ENCODE results near the gene TSFM.
"Not testable (repeated sequence)": the region's sequence is repeated elsewhere in the genome, so short reads cannot be mapped to it uniquely, and the experiment has no call there.

Gene TSFM

GRCh38 chr12:57803319-57803893 is 20.8 kb downstream of the TSFM start:
- DNase-seq, result peak in 35 of 42 donors; percentile 19 to 77 (median 49)
- intact Hi-C loops (cut with DNase I), result no loop called here

GRCh38 chr12:57806677-57807076 is 24.1 kb downstream of the TSFM start:
- no peak for DNase-seq
- intact Hi-C loops (cut with DNase I), result no loop called here

DNA sequence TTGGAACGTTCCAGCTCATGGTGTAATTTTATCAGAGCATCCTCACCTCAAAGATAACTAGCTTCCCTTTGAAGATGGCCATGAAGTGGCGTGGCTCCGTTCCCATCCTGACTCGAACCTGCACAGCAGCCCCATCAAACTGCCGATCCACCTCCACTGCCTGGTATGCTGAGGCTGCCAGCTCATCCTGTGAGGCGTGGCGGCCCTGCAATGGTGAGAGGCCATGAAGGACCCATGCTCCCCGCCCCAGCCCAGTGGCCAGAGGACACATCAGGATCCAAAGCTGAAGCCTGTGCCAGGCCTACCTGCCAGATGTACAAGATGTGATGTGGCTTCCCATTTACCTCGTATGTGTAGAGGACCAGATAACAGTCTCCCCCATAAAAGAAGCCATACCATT is 24.7 kb downstream of the TSFM start:
- intact Hi-C loops (cut with DNase I), result no loop called here
- DNase-seq, result no peak

GRCh38 chr12:57808351-57808750 is 25.8 kb downstream of the TSFM start:
- intact Hi-C loops (cut with DNase I), result no loop called here
- no peak for DNase-seq

DNA sequence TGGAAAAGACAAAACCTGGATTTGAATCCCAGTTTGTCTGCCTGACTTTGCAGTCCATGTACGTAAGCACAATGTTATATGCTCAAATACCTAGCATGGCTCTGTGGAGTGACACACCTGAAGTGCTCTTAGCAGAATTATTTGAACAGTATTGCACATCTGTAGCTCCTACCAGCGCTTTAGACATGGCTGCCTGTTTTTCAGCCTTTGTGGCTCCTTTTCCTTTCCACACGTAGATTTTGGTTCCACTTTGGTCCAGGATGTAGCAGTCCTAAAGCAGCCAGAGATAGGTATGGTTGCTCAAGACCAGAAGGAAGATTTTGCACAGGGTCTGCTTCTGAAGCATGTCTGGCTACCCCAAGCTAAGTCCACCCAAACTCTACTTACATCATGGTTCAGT is 26.8 kb downstream of the TSFM start:
- intact Hi-C loops (cut with DNase I), result no loop called here
- DNase-seq, result no peak

GRCh38 chr12:57810450-57810849 is 27.9 kb downstream of the TSFM start:
- DNase-seq, result peak in 1 of 42 donors; percentile 38
- intact Hi-C loops (cut with DNase I), result no loop called here

DNA sequence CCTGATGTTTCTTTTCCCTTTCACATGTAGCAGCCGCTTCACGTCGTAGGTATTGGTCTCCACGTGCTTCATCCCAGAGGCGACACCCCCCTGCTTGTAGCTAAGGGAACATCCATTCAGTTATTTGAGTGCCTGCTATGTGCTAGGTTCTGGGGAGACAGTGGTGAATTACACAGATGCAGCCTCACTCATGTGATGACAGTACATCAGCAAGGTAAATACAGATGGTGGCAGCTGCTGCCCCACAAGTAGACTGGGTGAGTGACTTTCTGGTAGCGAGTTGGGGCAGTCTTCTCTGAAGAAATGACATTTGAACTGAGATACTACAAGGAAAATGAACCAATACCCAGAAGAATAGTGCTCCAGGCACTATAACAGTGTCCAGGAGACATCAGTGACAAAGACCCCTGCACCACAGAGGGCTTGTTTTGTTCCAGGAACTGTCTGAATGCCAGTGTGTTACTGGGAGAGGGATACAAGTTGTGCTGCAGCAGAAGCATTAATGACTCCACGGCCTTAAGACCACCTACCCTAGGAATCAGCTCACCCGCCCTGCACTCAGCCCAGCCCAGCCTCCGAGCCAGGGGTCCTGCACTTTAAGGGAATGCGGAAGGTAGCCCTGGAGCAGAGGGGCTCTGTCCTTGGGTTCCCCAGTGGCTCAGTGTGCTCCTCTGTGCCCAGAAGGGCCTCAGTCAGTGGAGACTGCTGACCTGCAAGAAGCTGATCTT is 28.6 kb downstream of the TSFM start:
- peak in 2 of 42 donors; percentile 4 to 32 for DNase-seq
- intact Hi-C loops (cut with DNase I), result no loop called here

GRCh38 chr12:57813111-57813970 is 30.8 kb downstream of the TSFM start:
- DNase-seq, result no peak

DNA sequence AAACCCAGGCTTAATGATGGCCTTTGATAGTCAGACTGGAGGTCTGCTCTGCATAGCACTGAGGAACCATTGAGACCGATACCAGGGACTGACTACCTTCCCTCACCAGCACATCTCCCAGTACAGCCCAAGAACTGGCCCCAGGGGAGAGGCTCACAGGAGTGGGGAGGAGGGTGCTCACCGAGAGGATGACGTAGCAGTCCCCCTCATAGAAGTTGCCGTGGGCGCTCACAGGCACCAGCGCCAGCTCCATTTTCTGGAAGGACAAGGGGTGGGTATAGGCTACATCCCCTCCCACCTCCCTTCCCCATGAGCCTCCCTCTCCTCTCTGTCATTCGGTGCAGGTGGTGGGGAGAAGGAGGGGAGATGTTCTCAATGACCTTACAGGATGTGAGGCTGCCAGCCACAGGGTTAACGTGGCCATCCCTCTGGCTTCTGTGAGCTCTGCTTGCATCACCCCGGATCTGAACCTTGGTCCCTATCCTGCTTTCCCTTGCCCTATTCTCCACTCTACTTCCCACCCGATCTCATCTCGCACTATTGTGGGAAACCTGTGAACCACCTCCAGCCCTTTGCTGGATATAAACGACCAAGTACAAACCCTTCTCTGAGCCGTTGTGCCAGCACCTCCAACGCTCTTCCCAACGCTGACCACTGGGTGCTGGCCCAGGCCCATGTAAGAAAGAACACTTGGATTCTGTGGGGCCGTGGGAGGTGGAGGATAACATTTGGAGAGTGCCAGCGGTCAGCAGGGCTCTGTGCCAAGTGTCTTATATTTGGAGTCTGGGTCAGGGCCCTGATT is 31.6 kb downstream of the TSFM start:
- intact Hi-C loops (cut with DNase I), result no loop called here
- no peak for DNase-seq

More at GRCh38 chr12:57813111-57813970, 30.8 kb downstream of the TSFM start:
- intact Hi-C loops (cut with DNase I), result no loop called here

DNA sequence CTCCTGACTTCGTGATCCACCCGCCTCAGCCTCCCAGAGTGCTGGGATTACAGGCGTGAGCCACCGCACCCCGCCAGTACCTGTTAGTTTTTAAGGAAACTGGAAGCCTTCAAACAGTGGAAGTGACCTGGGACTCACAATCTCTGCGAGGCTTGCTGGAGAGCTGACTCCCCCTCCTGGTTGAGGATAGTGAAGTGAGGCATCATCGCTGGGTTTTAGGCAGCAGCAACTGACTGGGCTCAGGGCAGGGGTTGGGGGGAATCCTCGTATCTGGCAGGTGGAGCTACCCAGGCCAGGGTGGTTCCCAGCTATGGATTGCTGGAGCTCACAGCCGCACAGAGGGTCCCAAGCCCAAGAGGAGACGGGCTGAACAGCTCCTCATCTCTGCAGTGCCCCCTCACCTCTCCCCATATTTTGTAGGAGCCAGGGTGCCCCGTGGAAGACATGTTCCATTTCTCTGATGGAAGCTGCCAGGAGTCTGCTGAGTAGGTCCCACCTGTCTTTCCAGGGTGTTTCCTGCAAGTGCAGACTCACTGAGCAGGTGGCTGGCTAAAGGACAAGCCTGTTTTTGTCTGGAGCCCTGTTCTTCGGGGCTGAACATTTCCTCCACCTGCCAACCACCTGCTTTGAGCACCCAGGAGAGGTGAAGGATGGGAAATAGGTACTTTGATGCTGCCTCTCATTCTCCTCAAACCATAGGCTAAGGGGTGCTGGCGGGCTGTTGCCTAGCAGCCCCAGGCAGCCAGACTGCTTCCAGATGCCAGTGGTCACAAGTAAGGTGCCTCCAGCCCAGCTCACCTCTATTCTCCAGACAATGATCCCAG is 32.8 kb downstream of the TSFM start:
- intact Hi-C loops (cut with DNase I), result no loop called here
- no peak for DNase-seq

- DNase-seq, result no peak
- intact Hi-C loops (cut with DNase I), result no loop called here
Measured at GRCh38 chr12:57816001-57816854, 33.6 kb downstream of the TSFM start.

DNA sequence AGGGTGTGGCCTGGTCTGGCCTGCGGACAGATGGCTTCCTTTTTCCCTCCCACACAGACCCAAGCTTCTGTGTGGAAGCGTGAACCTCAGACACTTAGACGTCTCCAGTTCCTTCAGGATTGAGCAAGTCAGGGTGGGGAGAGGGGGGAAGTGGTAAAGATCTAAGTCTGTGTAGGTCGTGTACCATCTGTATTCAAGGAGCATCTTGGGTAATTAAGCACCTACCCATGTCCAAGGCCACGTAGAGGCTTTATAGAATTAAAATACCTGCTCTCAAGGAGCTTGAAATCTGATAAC is 34.2 kb downstream of the TSFM start:
- DNase-seq, result no peak

DNA sequence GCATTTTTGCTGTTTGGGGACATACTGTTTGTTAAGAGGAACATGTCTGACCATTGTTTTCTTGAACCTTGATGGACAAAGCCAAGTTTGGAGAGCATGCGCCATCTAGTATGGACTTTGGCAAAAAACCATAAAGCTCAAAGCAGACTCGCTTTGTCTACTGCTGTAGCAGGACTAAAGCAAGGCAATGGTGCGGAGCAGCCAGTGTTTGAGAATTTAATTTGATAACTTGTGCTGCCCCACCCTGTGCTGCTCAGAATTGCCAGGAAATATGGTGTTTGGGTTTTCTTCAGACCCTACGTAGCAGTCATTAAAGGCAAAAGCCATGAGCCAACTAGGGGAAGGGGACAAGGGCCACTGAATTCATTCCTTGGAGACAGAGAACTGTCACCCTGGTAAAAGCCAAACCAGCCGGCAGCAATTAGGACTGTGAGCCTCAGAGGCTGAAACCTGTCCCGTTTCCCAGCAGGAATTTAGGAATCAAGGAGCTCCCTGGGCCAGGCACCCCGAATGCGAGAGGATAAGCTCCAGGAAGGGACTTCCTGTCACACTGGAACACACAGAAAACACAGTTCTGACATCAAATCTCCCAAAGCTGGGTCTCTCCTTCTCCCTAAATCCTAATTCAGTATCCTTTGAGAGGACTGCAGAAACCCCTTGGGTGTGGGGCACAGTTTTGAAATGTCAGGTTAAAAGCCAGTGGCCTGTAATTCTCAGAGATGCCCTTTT is 34.8 kb downstream of the TSFM start:
- intact Hi-C loops (cut with DNase I), result no loop called here
- DNase-seq, result no peak

More for the DNA sequence above, 34.2 kb downstream of the TSFM start:
- intact Hi-C loops (cut with DNase I), result no loop called here

GRCh38 chr12:57817990-57818331 is 35.4 kb downstream of the TSFM start:
- intact Hi-C loops (cut with DNase I); DNase-seq: not testable (repeated sequence)

DNA sequence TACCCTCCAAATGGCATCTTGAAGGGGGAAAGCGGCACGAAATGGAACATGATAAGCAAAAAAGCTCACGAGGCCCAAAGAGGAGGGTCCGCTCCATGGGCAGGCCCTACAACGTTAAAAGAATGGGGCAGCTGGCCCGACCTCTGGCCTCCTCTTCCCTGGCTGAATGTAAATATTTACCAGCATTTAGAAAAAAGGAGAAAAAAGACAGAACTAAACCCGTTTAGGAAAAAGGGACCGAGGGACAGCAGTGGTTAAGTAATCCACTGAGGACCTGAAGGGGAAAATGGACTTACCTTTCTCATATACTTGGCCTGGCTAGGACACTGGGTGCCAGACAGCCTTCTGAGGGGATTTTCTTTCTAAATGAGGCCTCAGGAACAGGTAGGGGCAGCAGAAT is 37.5 kb downstream of the TSFM start:
- DNase-seq; intact Hi-C loops (cut with DNase I): not testable (repeated sequence)

DNA sequence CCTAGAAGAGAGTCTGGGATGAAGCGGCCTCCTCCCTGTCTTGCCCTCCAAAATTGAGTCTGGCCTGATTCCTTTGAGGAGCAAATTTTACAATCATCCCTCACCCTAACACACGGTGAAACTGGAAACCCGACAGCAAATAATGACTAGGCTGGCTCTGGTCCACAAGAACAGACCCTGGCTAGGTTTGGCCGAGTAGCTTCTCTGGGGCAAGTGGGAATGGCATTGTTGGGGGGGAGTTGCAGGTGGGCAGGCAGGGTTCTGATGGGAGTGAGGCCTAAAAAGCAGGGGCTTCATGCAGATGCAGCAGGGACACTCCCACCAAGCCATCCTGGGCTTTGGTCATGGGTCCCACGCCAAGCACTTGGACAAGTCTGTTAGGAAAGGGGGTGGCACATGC is 38.4 kb downstream of the TSFM start:
- intact Hi-C loops (cut with DNase I); DNase-seq: not testable (repeated sequence)
